Lower leg skin (tissue), 3 donors: Measurements from ENCODE around the gene SLC5A9.

Source experiments
- POLR2A ChIP-seq, 2 donors: fragments of 450-650 bp; IDR thresholded peaks; one replicate each; pipeline ENCODE4 v1.6.1; 2016 to 2017; ENCODE audit warnings: antibody characterized with exemption in 2 of 2, mild to moderate bottlenecking in 1 of 2, moderate library complexity in 1 of 2
- TF ChIP-seq, protein P1 (sequence below), 3 donors: fragments of 450-650 bp; IDR thresholded peaks; one replicate each; pipeline ENCODE4 v1.5.1; 2016; ENCODE audit warnings: antibody characterized with exemption in 3 of 3, mild to moderate bottlenecking in 3 of 3, moderate library complexity in 2 of 3

DNA sequence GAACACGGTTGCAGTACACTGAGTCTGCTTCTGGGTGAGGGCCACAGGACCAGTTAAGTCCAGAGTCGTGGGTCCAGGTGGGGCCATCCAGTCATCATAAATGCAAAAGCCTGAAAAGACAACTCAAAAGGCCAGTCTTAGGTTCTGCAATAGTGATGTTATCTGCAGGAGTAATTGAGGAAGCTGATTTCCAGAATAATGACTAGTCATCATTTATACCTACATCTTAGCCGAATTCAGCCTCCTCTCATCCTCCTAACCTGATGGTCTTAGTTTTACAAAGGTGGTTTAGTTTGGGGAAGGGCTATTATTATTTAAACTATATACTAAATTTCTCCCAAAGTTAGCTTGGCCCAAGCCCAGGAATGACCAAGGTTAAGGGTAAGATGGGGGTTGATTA is 23.5 kb upstream of the SLC5A9 start:
- no peak for TF ChIP-seq POLR2A (IDR thresholded peaks at IDR 0.05)
- TF ChIP-seq, protein P1, sequence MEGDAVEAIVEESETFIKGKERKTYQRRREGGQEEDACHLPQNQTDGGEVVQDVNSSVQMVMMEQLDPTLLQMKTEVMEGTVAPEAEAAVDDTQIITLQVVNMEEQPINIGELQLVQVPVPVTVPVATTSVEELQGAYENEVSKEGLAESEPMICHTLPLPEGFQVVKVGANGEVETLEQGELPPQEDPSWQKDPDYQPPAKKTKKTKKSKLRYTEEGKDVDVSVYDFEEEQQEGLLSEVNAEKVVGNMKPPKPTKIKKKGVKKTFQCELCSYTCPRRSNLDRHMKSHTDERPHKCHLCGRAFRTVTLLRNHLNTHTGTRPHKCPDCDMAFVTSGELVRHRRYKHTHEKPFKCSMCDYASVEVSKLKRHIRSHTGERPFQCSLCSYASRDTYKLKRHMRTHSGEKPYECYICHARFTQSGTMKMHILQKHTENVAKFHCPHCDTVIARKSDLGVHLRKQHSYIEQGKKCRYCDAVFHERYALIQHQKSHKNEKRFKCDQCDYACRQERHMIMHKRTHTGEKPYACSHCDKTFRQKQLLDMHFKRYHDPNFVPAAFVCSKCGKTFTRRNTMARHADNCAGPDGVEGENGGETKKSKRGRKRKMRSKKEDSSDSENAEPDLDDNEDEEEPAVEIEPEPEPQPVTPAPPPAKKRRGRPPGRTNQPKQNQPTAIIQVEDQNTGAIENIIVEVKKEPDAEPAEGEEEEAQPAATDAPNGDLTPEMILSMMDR (IDR thresholded peaks at IDR 0.05): no peak
